ENCODE results near the gene SAXO2.
"Not testable (repeated sequence)": the region's sequence is repeated elsewhere in the genome, so short reads cannot be mapped to it uniquely, and the experiment has no call there.

SAXO2 gene, protein sequence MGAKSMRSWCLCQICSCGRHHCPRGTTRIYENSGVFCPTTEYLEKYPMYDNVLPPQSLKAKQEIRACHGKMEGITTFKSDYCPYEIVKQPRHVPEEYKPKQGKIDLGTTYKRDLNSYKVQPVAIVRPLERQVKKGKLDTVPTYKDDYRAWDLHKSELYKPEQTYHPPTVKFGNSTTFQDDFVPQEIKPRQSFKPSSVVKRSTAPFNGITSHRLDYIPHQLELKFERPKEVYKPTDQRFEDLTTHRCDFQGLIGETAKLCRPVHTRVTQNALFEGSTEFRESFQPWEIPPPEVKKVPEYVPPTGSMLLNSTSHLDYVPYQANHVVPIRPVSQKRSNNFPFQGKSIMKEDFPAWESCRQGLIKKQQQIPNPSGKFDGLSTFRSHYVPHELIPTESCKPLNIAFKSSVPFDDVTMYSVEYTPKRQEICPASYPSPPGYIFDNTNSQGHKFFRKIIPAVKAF

DNA sequence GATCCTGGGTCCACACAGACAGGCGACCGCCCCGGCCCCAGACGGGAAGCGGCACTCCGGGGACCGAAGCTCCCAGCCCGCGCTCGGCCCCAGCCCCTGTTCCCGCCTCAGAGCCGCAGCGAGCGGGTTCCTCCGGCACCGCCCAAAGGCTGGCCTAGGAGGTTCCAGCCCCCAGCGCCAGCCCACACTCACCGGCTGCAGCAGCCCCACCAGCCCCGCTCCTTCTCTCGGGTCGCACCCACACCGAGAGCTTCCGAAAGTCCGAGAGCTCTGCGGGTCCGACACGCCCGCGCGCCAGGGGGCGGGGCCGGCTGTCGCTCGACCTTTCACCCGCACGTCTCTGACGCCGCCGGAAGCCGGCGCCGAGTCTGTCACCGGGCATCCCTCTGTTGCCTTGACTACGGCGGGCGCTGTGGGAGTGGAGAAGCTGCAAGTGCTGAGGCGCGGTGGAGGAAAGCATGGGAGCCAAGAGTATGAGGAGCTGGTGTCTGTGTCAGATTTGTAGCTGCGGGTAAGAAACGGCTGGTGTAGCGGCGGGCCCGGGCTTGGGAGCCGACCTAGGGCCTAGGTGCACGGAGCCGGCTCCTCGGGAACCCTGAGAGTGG lies at the start of gene SAXO2, which contains the start of gene EFL1:
Gene SAXO2, plus strand, starts transcription at position 397 of the 605 bp plus-strand sequence. Its CDS starts 62 bp downstream, at position 459.
Gene EFL1, minus strand, starts transcription at position 313 of the 605 bp plus-strand sequence. CDS start 956 bp downstream, outside the sequence.
- DNase-seq (ENCODE audit: low read depth in 2 of 2) = peak; percentile 71 to 79

DNA sequence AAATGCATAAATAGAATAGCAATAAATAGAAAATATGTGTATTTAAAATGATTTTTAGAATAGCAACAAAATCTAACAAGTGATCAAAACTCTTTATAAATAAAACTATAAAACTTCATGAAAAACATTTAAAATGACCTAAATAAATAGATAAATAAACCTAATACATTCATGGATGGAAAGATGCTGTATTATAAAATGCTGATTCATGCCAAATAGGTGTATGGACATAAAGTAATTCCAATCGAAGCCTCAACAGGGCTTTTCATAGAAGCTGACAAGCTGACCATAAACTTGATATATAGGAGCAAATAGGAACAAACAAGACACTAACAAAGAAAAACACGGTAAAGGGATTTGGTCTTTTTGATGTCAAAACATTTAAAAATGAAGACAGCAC lies 46.5 kb upstream of the SAXO2 start:
- DNase-seq (ENCODE audit: low read depth in 2 of 2) = not testable (repeated sequence)

DNA sequence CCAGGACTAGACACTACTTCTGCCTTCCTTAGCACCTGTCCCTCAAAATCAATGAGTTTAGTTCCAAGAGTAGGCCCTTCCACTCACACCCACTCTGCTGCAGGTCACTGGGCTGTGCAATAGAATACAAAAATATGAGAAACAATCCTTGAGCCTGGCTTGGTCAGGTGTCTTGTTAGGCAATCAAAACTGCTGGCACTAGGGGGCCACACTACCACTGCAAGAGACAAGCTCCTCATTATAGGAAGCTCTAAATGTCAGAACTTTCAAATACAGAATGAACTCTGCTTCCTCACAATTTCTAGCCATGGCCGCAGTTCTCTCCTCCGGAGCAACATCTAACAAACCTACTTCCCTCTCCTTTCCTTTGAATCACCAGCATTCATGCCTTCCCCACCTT lies 41.1 kb upstream of the SAXO2 start:
- DNase-seq (ENCODE audit: low read depth in 2 of 2) = not testable (repeated sequence)

DNA sequence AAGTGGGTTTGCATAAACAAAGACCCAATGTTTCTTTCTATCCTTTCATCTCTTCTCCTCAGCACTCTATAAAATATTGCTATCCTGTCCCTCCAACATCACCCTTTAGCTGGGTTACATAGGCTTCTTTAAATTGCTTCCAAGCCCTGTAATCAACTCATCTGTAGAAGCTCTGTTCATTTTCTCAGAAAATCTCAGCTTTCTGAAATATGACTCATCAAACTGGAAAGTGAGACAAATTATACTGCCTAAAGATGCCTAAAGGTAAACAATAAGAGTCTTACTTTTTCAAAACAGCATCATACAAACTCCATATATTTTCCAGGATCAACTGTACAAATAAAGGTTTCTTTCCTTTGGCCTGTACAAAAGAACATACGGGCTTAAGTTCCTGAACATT lies 33.9 kb upstream of the SAXO2 start:
- no peak for DNase-seq (ENCODE audit: low read depth in 2 of 2)

DNA sequence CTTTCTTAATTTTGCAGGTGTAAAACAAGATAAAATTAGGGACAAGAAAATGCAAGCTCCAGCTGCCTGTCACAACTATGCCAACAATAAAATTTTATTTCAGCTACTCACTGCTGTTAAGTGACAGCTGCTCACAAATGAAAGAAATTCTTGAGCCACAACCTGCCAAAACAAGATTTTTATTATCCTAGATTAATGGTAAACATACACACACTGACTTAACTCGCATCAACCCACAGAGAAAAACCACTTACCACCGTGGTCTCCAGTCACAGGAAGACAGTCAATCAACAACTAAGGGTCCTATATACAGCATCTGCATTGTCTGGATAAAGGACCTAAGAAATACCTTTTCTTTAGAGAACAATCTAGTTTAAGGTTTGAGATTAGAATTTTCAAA lies 31.4 kb upstream of the SAXO2 start:
- no peak for DNase-seq (ENCODE audit: low read depth in 2 of 2)

DNA sequence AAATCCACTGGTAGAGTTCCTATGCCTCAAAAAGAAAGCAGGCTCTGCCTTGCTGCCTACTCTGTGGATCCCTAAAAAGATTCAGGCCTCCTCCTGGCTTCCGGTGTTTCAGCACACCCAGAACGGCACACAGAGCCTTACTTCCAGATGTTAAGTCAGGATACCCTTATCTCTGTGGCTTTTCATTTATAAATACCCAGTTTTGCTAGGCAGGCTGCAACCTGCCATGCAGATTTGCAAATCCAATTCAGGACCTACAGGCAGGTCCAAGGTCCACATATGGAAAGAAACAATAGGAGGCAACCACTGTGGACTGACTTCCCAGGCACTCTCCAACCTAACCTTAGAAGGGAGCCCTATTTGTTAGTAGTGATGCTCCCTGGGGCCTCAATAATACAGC lies 30.8 kb upstream of the SAXO2 start:
- DNase-seq (ENCODE audit: low read depth in 2 of 2) = no peak

DNA sequence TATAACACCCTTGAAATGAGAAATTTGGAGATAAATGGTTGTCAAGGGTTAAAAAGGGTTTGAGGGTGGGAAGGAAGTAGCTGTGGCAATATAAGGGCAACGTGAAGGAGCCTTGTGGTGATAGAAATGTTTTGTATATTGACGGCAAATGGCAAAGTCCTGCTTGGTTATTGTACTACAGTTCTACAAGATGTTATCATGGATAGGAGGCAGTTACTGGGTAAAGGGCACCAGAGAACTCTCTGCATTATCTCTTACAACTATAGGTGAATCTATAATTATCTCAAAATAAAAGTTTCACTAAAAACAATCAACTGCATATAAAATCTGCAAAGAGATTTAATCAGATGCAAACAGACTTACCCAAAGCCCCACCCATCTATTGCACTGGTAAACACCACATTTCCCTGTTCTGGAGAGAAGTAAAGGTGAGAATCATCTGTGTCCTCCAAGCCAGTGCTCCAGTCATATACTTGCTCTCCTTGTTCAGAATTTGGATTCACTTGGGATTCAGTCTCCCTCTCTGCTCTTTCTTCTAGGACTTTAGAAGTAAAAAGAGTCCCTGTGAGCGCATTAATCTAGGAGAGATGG lies 24.6 kb upstream of the SAXO2 start:
- DNase-seq (ENCODE audit: low read depth in 2 of 2) = not testable (repeated sequence)

DNA sequence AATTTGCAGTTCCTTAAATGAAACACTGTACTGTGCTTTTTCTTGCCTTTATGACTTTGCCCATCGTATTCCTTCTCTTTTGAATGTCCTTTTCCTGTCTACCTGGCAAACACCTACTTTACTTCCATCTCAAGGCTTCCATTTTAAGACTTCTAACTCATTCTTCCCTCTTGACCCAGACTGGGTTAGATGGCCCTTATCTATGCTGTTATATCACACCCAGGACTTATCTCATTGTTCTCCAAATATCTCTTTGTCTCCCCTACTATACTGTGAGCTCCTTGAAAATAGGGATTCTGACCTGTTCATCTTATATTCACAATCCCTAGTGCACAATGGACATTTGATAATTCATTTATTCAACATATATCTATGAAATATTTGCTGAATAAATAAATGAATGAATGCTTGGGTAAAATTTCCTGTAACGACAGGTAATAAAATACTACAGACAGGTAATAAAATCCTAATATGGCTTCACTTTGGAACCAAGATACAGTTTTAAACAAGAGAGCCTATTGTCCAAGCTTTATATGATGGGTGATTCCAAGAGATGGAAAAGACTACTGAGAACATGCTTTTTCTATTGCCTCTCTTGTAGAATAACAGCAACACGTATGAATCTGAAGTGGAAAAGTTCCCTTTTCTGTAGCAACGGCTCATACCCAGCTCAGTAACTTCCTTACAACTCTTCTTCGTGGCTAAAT lies 22.8 kb upstream of the SAXO2 start:
- DNase-seq (ENCODE audit: low read depth in 2 of 2) = no peak

DNA sequence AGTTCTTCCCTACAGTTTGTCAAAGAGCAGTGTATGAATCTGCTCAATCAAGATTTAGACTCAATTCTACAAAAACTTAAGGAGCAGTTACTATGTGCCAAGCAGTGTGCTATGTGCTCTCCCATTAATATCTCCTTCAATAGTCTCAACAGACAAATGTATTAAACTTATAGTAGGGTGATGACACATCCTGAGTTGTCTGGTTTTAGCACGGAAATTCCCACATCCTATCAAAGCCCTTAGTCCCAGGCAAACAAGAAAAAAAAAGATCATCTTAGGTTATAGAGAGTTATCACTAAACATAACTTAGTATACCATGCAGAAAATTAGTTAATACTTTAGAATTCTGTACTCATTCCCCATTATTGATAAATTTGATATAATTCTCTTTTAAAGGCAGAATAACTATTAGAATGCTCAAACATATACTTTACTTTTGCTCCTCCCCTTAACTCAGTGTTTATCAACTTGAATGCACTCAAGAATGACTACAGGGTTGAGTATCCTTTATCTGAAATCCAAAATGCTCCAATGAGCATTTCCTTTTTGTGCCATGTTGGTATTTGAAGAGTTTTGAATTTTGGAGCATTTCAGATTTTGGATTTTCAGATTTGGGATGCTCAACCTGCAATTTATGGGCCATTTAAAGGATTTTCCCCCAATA lies 20.6 kb upstream of the SAXO2 start:
- DNase-seq (ENCODE audit: low read depth in 2 of 2) = not testable (repeated sequence)

DNA sequence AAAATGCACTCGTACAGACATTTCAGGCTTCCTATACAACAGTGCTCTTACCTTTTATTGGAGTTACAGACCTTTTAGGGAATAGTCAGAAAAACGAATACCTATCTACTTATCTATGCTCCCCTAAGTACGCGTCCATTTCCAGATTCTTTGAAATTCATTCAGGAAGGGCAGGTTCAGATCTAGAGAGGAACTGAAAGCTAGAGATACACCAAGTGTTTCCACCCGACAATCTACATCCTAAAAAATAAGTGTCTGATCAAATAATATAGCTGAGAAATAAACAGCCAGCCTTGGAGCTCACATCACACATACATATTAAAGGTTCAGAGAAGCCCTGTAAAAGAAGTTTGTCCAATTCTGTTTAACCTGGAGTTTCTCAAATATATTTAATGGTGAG lies 19.0 kb upstream of the SAXO2 start:
- not testable (repeated sequence) for DNase-seq (ENCODE audit: low read depth in 2 of 2)

DNA sequence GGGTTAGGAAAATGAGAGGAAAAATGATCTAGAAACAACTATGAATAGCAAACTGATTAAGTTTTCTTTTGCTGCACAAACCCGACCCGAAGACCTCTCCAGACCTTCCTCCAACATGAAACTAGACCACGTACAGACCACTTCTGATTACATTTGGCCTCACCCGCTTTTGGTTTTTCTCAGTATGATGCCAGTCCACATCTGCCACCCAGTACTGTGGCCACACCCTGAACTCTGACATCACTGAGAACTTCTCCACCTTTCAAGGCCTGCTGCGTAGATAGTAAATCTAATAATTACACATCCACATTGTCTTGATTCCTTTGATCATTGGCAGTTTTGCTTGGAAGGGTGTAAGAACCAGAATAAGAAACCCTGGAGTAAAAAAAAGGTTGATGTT lies 16.7 kb upstream of the SAXO2 start:
- DNase-seq (ENCODE audit: low read depth in 2 of 2) = not testable (repeated sequence)

DNA sequence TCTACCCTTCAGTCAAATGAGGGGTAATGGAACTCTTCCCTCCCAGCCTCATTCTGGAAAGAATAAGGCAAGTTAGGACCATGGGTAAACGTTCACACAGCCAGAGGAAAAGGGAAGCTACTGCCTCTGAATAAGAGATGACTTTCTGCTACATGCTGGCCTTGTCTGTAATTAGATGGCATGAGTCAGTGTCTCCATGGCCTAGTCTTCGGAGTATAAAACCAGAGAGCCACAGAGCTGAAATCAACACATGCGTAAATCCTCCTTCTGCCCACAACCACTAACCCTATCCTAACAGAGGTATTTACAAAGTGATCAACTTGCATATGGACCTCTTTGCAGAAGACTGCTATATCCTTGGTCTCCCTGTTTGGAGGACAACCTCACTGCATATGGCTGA lies 14.4 kb upstream of the SAXO2 start:
- not testable (repeated sequence) for DNase-seq (ENCODE audit: low read depth in 2 of 2)

DNA sequence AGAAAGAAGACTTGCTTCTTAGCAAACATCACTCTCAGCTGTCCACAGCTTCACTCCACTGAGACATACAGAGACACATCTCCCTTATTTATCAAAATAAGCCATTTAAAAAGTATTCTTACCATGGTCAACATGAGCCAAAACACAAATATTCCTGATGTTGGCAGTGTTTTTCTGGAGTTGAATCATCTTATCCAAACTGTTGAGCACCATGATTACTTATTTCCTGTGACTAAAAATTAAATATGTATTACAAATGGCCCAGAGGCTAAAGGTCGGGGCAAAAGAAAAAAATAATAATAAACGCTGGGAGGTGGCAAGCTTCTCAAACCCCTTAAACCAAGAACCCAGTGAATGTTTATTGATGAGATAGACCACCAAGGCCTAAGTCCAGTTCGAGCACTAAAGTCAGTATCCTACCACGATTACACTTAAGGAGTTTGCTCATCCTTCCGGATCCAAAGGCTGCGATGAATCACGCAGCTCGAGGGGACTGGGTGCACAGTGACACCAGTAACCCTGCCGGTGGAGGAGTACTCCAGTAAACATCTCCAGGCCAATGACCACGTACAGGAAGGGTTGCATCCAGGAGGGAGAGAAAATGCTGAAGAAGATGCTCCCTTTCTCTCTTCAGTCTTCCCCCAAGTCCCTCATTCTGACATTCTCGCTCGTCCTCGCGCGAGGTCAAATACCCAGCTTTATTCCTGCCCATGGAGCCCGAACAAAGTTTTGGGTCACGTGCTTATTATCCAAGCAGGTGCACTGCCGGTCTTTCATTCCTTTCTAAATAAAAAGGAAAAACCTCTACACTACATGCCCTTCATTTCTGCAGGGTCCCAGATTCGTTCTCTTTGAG lies 824 bp upstream of the SAXO2 start:
- peak in 1 of 2 donors; percentile 1 for DNase-seq (ENCODE audit: low read depth in 2 of 2)

DNA sequence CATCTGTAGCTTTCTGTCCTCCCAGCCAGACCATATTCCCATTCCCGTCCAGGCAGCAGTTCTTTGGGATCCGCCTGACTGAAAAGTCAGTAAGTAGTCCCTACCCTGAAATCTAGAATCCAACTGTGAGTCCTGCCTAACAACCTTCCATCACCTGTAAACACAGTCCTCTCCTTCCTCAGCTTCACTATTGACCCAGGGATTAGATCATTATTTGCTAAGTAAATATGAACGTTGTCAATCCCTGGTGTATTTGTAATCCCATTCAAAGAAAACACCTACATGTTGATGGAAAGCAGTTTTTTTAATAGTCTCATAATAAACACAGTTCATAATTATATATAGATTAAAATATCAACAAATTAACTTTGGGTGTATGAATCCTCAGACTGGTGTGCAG lies 732 bp downstream of the SAXO2 start:
- DNase-seq (ENCODE audit: low read depth in 2 of 2) = no peak

DNA sequence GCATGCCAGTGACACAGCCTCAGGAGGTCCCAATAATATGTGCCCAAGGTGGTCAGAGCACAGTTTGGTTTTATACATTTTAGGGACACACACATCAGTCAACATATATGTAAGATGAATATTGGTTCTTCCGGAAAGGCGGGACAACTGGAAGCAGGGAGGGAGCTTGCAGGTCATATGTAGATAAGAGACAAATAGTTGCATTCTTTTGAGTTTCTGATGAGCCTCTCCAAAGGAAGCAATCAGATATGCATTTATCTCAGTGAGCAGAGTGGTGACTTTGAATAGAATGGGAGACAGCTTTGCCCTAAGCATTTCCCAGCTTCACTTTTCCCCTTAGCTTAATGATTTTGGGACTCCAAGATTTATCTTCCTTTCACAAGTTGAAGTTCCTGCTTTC lies 4.5 kb downstream of the SAXO2 start:
- not testable (repeated sequence) for DNase-seq (ENCODE audit: low read depth in 2 of 2)

DNA sequence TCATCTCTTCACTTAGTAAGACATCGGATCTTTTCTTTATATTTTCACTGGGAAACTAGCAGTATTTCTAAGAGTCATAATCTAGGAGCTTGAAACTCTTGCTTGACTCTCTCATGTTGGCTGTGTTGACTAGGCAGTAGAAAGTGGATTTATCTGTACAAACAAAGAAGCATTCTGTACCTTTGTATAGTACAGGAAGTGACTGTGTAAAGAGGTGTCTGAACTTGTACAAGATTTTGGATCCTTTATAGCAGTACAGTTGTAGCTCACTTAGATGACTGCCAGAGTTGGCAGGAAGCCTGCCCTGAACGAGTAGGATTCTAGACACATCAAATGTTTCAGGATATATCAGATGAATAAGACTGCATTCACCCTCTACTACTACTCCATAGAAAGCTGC lies 5.8 kb downstream of the SAXO2 start:
- DNase-seq (ENCODE audit: low read depth in 2 of 2) = not testable (repeated sequence)

DNA sequence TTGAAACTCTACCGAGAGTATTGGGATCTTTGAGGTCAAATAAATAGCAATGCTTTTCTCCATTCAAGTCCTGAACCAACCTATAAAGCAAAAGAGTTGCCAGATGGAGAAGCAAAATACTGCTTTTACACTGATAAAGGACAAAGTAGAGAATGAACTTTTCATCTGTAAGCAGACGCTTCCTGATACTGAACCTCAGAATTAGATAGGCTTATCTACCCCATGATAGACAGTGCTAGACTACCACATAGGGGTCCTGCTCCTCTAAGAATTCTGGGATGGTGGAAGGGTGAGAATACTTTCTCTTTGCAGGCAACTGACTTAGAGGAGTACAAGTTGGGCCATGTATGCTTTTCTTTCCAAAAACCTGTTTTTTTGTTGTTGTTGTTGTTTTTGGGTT lies 9.5 kb downstream of the SAXO2 start:
- no peak for DNase-seq (ENCODE audit: low read depth in 2 of 2)

DNA sequence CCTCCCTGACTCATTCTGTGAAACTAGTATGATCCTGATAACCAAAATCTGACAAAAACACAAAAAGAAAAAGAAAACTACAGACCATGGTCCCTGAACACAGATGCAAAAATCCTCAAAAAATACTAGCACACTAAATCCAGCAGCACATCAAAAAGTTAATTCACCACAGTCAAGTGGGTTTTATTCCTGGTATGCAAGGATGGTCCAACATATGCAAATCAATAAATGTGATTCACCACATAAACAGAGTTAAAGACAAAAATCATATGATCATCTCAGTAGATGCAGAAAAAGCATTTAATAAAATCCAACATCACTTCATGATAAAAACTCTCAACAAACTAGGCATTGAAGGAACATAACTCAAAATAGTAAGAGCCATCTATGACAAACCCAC lies 12.8 kb downstream of the SAXO2 start:
- DNase-seq (ENCODE audit: low read depth in 2 of 2) = no peak

DNA sequence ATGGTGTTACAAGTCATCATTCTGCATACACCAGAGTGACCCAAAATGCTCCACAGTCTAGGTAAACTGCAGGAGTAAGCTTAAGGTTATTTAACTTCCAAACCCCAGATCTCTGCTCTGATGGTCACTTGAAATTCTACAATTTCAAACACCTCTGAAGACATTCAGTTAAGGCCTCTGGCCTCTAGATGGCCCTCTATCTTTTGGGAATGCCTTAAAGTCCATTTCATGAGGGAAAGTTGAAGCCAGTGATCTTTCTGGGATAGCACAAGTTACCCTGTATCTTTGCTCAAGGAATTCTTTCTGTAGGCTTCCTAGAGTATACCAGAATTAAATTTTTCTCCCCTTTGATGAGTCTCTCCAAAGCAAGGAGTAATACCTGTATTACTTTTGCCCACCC lies 18.7 kb downstream of the SAXO2 start:
- not testable (repeated sequence) for DNase-seq (ENCODE audit: low read depth in 2 of 2)

DNA sequence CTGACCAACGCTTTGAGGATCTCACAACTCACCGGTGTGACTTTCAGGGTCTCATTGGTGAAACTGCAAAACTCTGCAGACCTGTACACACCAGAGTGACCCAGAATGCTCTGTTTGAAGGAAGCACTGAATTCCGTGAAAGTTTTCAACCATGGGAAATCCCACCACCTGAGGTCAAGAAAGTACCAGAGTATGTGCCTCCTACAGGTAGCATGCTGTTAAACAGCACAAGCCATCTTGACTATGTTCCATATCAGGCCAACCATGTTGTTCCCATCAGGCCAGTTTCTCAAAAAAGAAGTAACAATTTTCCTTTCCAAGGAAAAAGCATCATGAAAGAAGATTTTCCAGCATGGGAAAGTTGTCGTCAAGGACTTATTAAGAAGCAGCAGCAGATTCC lies 19.8 kb downstream of the SAXO2 start:
- DNase-seq (ENCODE audit: low read depth in 2 of 2) = not testable (repeated sequence)

DNA sequence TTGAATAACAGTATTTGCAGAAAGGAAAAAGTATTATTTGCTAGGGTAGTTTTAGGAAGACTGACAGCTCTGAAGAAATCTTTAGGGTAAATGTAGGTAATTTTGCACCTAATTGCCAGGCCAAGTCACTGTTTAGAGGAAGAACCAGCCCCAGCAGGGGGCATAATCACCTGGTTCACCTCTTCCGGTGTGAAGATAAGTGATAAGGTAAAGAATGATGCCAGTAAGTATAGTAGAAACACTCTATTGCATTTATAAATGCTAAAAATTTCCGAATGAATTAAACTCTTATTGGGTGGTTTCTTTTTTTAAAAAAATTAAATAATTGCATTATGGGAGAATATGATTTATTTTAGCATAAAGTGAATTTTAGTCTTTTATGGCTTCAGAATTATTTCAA lies 21.8 kb downstream of the SAXO2 start:
- DNase-seq (ENCODE audit: low read depth in 2 of 2) = not testable (repeated sequence)

Data from stimulated activated CD4-positive, alpha-beta T cell treated with anti-CD3 and anti-CD28 coated beads, Interleukin-1b, Interleukin-23, amount 100 ng/mL, for 1 hour (primary cell).